ENCODE data around the gene MAD1L1.
"Not testable (repeated sequence)": the region's sequence is repeated elsewhere in the genome, so short reads cannot be mapped to it uniquely, and the experiment has no call there.

MAD1L1 gene

DNA sequence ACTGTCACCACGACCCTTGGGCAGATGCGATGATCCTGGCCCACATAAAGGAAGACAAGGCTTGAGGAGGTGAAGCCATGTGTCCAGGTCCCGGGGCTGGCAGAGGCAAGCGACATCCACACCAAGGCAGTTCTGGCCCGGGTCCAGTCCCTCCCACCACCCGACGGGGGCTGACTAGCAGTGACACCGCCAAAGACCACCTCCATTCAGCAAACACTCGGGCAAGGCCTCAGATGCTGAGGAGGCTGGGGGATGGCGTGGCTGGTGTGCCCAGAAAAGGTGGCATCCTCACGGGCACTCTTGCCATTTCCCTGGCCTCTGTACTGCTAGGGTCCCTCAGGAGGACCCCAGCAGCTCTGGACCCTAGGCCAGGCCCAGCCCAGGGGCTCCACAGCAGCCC, 343.7 kb downstream of the MAD1L1 start:
- no peak for DNase-seq (ENCODE audit: low read depth in 1 of 2, low spot score in 1 of 2)

GRCh38 chr7:1888425-1888824, 344.3 kb downstream of the MAD1L1 start:
- no peak for DNase-seq (ENCODE audit: low read depth in 1 of 2, low spot score in 1 of 2)

- DNase-seq (ENCODE audit: low read depth in 1 of 2, low spot score in 1 of 2) = no peak
Measured at GRCh38 chr7:1887251-1887650, 345.5 kb downstream of the MAD1L1 start.

- DNase-seq (ENCODE audit: low read depth in 1 of 2, low spot score in 1 of 2) = no peak
Measured at GRCh38 chr7:1886361-1887064, 346.2 kb downstream of the MAD1L1 start.

DNA sequence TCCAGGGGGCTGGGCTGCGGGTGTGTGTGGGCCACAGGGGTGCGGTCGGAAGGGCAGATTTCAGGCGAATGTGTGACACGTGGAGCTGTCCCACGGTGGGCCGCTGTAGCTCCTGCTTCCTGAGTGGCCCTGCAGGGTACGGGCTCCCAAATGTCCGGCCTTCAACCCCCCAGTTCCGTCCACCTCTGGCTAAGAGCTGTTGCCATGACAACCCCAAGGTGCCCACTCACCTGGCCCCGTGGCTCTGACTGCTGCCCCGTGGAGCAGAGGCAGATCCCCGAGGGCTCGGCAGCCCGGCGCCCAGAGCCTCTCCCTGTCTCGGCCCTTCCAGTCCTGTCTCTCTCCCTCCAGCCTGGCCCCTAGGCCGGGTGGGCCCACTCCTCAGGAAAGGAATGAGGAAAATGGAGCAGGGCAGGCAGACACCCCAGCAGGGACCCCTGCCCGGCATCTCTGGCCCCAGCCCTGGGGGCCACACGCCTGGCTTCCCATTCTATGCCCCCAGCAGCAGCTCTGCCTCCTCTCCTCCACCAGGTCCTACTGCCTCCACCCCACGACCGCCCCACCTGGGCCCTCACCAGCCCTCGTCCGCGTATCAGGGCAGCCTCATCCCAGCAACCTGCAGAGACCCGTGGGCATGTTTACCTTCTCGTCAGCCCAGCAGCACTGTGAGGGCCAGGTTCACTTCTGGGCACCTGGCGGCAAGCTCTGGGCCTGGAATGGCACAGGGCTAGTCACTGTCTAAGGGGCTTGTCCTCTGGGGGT, 347.1 kb downstream of the MAD1L1 start:
- no peak for DNase-seq (ENCODE audit: low read depth in 1 of 2, low spot score in 1 of 2)

DNA sequence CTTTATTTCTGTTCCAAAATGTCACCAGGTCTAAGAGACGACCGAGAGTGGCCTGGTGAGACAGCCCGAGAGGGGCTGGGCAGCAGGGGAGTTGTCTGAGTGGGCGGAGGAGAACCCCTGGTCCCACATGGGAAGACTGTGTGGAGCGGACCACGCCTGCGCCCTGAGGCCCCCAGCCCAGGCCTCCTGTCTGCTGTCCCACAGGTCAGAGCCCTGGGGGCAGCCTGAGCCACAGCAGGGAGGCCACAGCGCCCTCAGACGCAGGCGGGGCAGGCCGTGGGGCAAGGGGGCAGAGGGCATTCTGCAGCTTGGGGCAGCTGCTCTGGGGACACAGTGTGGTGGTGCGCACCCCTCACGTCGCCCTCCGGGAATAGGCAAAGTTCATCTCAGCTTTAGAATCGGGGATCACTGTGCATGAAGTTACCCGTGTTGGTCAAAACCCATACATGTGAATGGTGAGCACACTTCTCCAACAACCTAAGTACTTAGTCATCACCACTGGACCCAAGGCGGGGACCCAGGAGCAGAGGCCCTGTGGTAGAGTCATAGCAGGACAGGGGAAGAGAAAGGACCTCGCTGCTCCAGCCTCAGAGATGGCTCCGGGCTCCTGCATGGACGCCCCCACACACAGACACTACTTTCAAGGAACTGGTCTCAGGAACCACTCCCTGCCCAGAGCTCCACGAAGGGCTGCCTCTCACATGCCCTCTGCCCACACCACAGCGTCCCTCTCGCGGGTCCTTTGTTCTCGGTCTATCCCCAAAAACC, 348.0 kb downstream of the MAD1L1 start:
- DNase-seq (ENCODE audit: low read depth in 1 of 2, low spot score in 1 of 2) = no peak

DNA sequence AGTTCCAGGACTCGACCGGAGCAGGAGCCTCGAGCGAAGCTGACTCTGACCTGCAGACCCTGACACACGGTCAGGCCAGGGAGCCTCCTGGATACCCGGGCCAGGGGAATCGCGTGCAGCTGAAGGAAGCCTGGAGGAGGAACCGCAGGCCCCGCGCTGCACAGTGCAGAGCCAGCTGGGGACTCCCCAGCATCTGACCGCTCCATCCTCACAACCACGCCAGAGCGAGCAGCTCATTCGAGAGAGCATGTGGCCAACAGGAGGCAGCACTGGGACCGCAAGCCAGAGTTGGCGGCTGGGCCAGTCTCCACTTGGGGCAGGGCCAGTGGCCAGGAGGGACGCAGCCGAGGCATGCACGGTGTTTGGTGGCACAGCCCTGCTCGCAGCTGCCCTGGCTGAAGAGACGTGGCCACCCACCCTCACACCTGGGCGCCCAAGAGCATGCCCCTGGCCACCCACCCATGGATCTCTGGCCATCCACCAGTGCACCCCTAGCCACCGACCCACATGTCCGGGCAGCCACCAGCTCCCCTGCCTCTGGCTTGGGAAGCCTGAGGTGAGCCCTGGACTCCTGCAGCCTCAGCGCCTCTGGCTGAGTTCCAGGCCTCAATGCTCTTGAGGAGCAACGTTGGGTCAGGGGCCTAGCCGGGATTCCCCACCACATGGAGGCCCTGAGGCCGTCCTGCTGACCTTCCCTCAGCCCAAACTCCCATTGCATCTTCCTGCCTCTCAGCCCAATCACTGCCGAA, 348.7 kb downstream of the MAD1L1 start:
- DNase-seq (ENCODE audit: low read depth in 1 of 2, low spot score in 1 of 2) = no peak

DNA sequence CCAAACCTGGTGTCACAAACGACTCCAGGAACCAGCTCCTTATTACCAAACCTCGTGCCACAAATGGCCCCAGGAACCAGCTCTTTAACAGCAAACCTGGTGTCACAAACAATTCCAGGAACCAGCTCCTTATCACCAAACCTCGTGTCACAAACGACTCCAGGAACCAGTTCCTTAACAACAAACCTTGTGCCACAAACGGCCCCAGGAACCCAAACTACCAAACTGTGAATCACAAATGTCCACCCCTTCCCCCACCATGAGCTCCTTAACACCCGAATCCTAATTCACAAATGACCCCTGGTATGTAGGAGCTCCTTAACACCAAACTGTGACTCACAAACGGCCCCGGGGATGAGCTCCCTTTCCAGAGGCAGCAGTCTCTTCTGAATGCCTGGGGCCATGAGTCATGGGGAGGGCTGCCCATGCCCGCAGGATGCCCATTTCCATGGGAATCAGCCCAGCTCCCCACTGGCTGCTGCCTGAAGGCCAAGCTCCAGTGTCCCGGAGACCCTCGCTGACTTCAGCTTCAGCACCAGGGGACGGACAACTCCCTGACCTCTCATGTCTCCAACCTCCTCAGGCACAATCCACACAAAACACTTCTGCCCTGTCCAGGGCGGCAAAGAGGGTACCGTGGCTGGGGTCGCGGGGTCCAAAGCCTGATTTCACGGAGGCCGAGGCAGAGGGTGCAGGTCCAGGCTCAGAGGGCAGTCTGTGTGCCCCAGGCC, 349.5 kb downstream of the MAD1L1 start:
- no peak for DNase-seq (ENCODE audit: low read depth in 1 of 2, low spot score in 1 of 2)

- DNase-seq (ENCODE audit: low read depth in 1 of 2, low spot score in 1 of 2) = no peak
Measured at GRCh38 chr7:1882451-1882850, 350.3 kb downstream of the MAD1L1 start.

DNA sequence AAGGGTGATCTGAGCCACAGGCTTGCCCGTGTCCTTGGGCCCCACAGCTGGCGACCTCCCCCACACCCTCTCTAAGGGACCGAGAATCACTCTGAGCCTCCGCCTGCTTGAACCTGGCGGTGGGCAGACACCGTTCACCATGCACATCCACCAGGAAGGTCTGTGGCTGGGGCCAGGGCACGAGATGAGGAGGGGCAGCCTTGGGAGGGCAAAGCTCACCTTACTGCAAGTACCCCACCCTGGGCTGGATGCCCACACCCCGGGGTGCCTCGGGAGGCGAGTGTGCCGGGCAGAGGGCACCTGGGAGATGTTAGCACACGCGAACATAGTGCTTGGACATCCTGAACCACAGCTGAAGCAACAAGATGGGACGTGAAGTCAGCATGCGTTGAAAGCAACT, 350.8 kb downstream of the MAD1L1 start:
- no peak for DNase-seq (ENCODE audit: low read depth in 1 of 2, low spot score in 1 of 2)

- DNase-seq (ENCODE audit: low read depth in 1 of 2, low spot score in 1 of 2) = not testable (repeated sequence)
Measured at GRCh38 chr7:1876641-1877040, 356.1 kb downstream of the MAD1L1 start.

DNA sequence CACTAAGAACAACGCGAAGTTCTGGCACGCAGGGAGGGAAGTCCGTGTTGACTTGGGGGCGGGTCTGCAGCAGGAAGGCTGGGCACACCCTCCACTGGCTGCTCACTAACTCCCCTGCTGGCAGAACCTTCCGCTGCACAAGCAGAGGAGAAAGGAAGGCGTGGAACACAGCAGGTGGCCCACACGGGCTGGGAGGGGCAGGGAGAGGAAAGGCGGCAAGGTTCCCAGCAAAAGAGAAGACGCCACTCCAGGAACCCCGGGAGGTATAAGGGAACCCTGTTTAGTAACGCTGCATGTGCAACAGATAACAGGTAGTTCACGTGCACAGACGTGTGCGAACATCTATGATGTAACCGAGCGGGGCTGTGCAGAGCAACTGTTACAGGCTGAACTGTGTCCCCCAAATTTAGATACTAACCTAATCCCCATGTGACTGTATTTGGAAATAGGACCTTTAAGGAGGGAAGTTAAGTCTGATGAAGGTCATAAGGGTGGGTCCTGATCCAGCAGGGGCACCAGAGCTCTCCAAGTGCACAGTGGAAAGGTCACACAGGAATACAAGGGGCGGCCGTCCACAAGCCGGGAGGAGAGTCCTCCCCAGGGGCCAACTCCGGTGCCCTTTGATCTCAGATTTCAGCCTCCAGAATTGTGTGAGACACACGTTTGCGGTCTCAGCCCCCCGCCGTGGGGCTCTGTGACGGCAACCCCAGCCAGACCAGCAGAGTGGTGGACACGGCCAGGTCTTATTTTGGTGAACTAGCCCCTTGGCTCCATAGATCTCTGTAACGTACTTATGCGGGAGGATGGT, 357.1 kb downstream of the MAD1L1 start:
- not testable (repeated sequence) for DNase-seq (ENCODE audit: low read depth in 1 of 2, low spot score in 1 of 2)

- not testable (repeated sequence) for DNase-seq (ENCODE audit: low read depth in 1 of 2, low spot score in 1 of 2)
Measured at GRCh38 chr7:1874590-1875391, 358.0 kb downstream of the MAD1L1 start.

DNA sequence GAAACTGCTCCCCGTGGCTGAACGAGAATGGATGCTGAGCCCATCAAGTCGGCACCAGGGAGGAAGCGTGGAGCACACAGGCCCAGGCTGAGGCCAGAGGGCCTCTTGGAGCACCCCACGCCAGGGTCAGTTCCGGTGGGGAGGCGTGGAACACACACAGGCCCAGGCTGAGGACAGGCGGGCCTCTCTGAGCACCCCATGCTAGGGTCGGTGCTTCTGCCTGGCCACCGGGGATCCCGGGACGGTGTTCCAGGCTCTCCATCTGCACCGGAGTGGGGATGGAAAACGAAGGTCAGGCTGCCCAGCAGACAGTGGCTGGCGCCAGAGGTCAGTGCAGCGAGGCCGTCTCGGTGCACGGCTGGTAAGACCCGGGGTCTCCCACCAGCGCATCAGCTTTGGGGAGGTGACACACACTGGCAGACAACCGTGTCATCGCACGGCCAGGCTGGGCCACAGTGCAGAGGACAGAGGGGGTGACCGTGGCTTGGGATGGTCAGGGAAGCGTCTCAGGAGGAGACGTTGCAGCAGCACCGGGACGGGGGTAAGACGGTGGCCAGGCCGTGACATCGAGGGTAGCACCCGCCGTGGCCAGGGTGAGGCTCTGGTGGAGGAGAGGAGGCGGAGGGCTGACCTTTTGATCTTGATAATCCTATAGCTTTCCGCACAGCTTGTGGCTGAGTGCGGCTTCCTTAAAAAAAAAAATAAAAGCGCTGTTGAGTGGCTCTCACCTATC, 358.7 kb downstream of the MAD1L1 start:
- DNase-seq (ENCODE audit: low read depth in 1 of 2, low spot score in 1 of 2) = no peak

- DNase-seq (ENCODE audit: low read depth in 1 of 2, low spot score in 1 of 2) = no peak
Measured at GRCh38 chr7:1873421-1873820, 359.3 kb downstream of the MAD1L1 start.

DNA sequence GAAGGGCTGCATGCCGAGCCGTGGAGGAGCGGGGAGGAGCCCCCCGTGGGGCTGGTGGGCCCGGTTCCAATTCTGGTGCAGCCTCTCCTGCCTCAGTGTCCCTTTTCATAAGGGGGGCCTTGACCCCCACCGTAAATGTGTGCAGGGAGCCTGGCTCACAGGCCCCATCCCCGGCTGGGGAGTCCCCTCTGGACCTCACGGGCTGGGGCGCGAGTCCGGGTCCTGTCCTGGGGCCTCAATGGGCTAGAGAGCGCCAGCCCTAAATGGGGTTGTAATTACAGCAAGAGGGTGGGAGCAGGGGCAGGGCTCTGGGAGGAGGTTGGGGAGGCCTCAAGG, 359.7 kb downstream of the MAD1L1 start:
- no peak for DNase-seq (ENCODE audit: low read depth in 1 of 2, low spot score in 1 of 2)

DNA sequence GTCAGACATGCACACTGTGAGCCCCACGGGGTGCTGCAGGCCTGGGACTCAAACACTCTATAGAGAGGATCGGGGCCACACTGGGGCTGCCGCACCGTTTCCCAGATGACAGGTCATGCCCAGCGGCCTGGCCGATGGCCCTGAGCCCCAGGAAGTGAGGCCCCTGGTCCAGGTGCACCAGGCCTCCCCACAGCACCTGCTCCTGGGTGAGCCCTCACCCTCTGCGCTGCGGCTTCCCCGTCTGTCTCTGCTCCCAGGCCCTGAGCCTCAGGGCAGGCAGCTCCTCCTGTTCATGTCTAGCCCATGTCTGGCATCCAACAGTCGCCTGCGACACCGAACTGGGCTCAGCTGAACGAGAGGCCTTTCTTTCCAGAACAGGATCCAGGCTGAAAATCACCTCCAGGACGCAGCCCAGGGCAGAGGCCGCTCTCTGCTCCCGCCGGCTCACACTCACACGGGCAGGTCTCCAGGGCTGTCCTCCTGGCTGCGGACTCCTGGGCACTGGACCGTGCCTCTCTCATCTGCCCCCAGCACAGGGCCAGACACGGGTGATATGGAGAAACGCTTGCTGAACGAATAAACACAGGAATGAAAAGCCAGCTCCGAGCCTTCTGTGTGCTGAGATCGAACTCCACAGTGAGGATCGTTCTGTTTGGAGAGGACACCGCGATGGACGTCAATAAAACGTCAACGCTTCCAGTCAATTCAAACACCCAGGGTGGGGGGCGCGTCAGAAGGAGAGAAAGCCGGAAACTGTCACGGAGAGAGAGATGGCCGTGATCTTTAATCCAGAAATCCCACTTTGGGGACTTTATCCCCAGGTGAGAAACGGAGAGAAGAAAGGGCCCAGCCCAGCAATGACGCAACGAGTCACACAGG, 360.3 kb downstream of the MAD1L1 start:
- no peak for DNase-seq (ENCODE audit: low read depth in 1 of 2, low spot score in 1 of 2)

Data from activated T-helper 1 cell treated with anti-CD3 and anti-CD28 coated beads, Interleukin-2, amount 50 U/mL, for 16 hours (primary cell).